ENCODE data around the gene CX3CR1. TPM values are rescaled to one million over a fixed set of nuclear protein-coding genes. Genes with fewer than 3 reads are reported as not detected.

Gene CX3CR1
- not detected in 2 replicates for total RNA-seq

GRCh38 chr3:39279745-39280517 lies at the start of gene CX3CR1:
Gene CX3CR1, minus strand, starts transcription at chr3:39280036. Its CDS starts 13,527 bp downstream, at chr3:39266509.

GRCh38 chr3:39329493-39329892 lies 49.7 kb upstream of the CX3CR1 start, which contains the start of gene CCR8:
Gene CCR8, plus strand, starts transcription at chr3:39329709. Its CDS starts 2,623 bp downstream, at chr3:39332332.

Other genes with a start within 250 kb of the CX3CR1 start
- under 0.01 and 0.09 TPM in 2 replicates for gene SCN11A, start 228.1 kb downstream of the CX3CR1 start, total RNA-seq
- gene WDR48, start 228.0 kb downstream of the CX3CR1 start, total RNA-seq, result 37.2 and 49.9 TPM in 2 replicates
- gene GORASP1, start 172.4 kb downstream of the CX3CR1 start, total RNA-seq, result 27.1 and 31.3 TPM in 2 replicates
- gene TTC21A, start 172.4 kb downstream of the CX3CR1 start, total RNA-seq, result 1.3 and 1.4 TPM in 2 replicates
- 8.9 and 9.7 TPM in 2 replicates for gene CSRNP1, start 126.4 kb downstream of the CX3CR1 start, total RNA-seq
- not detected in 2 replicates for gene XIRP1, start 87.4 kb downstream of the CX3CR1 start, total RNA-seq
- gene CCR8, start 49.7 kb upstream of the CX3CR1 start, total RNA-seq, result not detected in 2 replicates
- 15.1 and 17.1 TPM in 2 replicates for gene SLC25A38, start 103.3 kb upstream of the CX3CR1 start, total RNA-seq
- 1,007 and 1,295 TPM in 2 replicates for gene RPSA, start 126.7 kb upstream of the CX3CR1 start, total RNA-seq
- gene MOBP, start 187.6 kb upstream of the CX3CR1 start, total RNA-seq, result under 0.01 TPM in 1 of 2 replicates, not detected in the other

Measured in dermis lymphatic vessel endothelial cell (primary cell).